CD4-positive, alpha-beta T cell treated with Interferon gamma for 1 hour (primary cell): ENCODE results near the gene MMP24.

ENCODE experiments used
- DNase-seq: peaks from one replicate; pipeline ENCODE4 v3.0.0-alpha.2; 2020

Gene MMP24

GRCh38 chr20:35280523-35280922 lies 54.0 kb downstream of the MMP24 start:
- DNase-seq, result no peak

GRCh38 chr20:35281506-35282101 lies 55.1 kb downstream of the MMP24 start:
- DNase-seq, result no peak

GRCh38 chr20:35283441-35284266 lies 57.2 kb downstream of the MMP24 start:
- no peak for DNase-seq

- peak; percentile 77 for DNase-seq
Observed at GRCh38 chr20:35284267-35284991, 57.9 kb downstream of the MMP24 start, which contains the start of gene EIF6. TSS of gene EIF6 (minus strand) at chr20:35284772. CDS start at chr20:35284487, 285 bp downstream.

- no peak for DNase-seq
Observed at GRCh38 chr20:35284992-35285805, 58.7 kb downstream of the MMP24 start.

GRCh38 chr20:35285806-35286076 lies 59.3 kb downstream of the MMP24 start:
- DNase-seq, result no peak

- DNase-seq, result no peak
Observed at GRCh38 chr20:35286077-35286898, 59.8 kb downstream of the MMP24 start.

GRCh38 chr20:35286899-35287508 lies 60.5 kb downstream of the MMP24 start:
- DNase-seq, result no peak

- no peak for DNase-seq
Observed at GRCh38 chr20:35287509-35288324, 61.2 kb downstream of the MMP24 start.

- DNase-seq, result no peak
Observed at GRCh38 chr20:35288325-35289060, 62.0 kb downstream of the MMP24 start.

GRCh38 chr20:35290186-35290886 lies 63.8 kb downstream of the MMP24 start:
- no peak for DNase-seq

GRCh38 chr20:35290887-35291417 lies 64.5 kb downstream of the MMP24 start:
- no peak for DNase-seq

GRCh38 chr20:35291654-35292503 lies 65.4 kb downstream of the MMP24 start, which contains the start of gene FAM83C:
TSS of gene FAM83C (minus strand) at chr20:35292425. CDS start at chr20:35292304, 121 bp downstream.
- DNase-seq, result no peak

GRCh38 chr20:35292504-35293285 lies 66.2 kb downstream of the MMP24 start:
- DNase-seq, result no peak

- no peak for DNase-seq
Observed at GRCh38 chr20:35293303-35294292, 67.1 kb downstream of the MMP24 start.

- no peak for DNase-seq
Observed at GRCh38 chr20:35294293-35294685, 67.8 kb downstream of the MMP24 start.
